D721Med (cell line): ENCODE measurements around the gene KCNQ4.

Source experiments
- DNase-seq: peaks from one replicate; pipeline ENCODE4 v3.0.0; 2011; ENCODE audit warnings: low spot score; ENCODE audit not compliant: insufficient read length
- FAIRE-seq: peaks from 2 replicates; lab custom pipeline; 2011; peaks lifted over from hg19 to GRCh38; lab: Jason Lieb, UNC
- CTCF ChIP-seq: IDR thresholded peaks from 2 replicates; pipeline ENCODE4 v1.5.1; 2012; ENCODE audit warnings: mild to moderate bottlenecking, control low read depth; ENCODE audit not compliant: insufficient read depth; ENCODE audit errors: missing control alignments

KCNQ4 gene

GRCh38 chr1:40740997-40741736, 42.4 kb upstream of the KCNQ4 start:
- no peak for TF ChIP-seq CTCF
- DNase-seq (no peak), FAIRE-seq (no peak)

GRCh38 chr1:40742363-40743061, 41.1 kb upstream of the KCNQ4 start:
- FAIRE-seq = no peak
- no peak for DNase-seq
- TF ChIP-seq CTCF = no peak

- no peak for DNase-seq
- no peak for FAIRE-seq
- TF ChIP-seq CTCF = no peak
Measured at GRCh38 chr1:40743452-40743851, 40.1 kb upstream of the KCNQ4 start.

- FAIRE-seq (no peak), DNase-seq (no peak)
- TF ChIP-seq CTCF = no peak
Measured at GRCh38 chr1:40743860-40744259, 39.7 kb upstream of the KCNQ4 start.

GRCh38 chr1:40745176-40745575, 38.4 kb upstream of the KCNQ4 start:
- FAIRE-seq = no peak
- no peak for TF ChIP-seq CTCF
- no peak for DNase-seq

- no peak for FAIRE-seq
- no peak for TF ChIP-seq CTCF
- no peak for DNase-seq
Measured at GRCh38 chr1:40746344-40747090, 37.1 kb upstream of the KCNQ4 start.
